NCI-H1930 (cell line): ENCODE measurements around the gene EPHB1.

Experiments
- DNase-seq, 2 experiments: peaks; one replicate each; lab custom pipeline; 2025; lab: John Stamatoyannopoulos, UW

The EPHB1 gene

DNA sequence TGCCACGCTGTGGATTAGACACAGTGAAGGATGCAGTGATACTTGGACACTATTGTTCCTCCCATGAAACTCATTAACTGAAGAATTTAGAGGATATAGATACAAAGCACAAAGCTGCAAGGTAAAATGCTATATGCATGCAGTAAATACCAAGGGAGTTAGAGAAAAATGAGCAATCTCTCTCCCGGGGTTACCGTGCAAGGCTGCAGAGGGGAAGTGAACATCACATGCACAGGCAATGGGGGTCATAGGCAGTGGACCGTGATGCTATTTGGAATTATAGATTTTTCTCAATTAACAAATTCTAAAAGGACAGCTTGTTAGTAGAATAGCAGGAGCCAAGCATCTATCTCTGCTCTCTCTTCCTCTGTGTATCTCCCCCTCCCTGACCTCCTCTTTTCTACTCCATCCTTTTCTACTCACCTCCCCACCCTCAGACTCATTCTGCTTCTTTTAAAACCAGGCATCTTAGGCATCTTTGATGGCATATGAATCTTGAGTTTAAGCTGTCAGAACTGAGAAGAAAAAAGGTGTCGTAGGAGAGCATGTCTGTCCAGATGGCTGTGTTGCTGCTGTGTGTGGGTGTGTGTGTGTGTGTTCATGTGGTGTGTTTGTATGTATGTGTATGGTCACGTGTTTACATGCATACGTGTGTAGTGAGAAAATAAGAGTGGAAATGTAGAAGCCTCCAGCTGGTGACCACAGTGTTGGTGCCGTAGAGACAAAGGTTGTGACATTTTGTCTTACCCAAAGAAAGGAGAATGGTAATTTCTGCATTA lies 339.0 kb downstream of the EPHB1 start:
- no peak for DNase-seq

DNA sequence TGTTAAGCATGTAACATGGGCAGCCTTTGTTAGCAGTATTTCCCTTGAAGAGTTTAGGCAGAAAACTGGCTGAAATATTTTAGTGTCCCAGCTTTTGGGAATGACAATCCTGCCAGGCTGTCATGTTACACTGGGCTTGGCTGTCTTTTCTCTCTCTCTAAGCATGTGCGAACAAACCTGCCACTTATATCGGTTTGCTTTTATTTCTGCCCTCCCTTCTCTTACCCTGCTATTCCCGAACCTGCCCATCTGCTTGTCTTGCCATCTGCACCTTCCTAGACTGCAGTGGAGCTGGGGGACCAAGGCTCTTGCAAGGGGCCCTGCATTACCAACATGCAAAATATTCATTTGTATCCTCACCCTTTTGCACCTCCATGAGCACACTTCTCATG lies 339.6 kb downstream of the EPHB1 start:
- no peak for DNase-seq

DNA sequence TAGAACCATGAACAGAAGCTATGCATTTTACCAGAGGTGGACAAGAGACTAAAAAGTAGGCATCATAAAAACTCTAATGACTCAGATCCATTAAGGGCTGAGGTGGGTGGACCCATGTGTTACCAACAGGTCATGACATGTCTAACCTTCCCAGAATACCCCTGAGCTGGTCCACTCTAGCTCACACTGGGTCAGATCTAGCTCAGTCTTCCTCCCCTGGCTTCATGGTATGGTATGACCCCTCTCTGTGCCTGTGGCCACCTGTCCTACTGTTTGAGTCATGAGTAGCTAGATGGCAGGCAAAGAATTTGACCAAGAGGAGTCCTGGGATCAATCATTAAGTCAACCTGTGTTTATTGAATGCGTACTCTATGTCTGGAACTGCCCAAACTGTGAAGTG lies 340.4 kb downstream of the EPHB1 start:
- DNase-seq = no peak

DNA sequence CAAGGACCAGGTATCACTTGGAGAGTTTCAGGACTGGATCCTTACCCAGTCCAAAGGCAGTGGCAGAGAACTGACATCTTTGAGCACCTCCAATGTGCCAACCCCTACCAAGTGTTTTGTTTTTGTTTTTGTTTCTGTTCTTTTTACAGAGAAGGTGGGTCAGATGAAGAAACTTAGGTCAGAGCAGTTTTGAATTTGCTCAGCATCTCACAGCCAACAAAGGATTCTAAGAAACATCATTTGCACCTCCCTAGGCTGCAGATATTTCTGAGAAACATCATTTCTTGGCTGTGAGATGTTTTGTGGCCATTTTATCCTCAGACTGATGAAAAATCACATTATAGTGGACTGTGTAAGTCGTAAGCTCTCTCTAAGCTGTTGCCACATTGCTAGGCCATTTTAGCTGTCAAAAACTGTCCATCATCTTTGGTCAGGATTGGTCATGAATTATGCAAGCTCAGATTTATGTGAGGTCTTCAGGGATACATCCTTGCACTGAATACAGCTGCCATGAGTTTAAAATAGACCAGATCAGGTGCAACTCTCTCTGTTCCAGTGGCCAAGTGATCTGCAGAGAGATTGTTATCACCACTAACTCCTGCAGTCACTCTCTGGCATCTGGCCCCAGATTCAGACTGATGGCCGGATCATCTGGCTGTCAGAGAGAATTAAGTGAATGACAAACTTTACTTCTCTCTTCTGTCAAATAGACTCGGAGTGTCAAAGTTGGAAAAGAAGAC lies 341.5 kb downstream of the EPHB1 start:
- no peak for DNase-seq

DNA sequence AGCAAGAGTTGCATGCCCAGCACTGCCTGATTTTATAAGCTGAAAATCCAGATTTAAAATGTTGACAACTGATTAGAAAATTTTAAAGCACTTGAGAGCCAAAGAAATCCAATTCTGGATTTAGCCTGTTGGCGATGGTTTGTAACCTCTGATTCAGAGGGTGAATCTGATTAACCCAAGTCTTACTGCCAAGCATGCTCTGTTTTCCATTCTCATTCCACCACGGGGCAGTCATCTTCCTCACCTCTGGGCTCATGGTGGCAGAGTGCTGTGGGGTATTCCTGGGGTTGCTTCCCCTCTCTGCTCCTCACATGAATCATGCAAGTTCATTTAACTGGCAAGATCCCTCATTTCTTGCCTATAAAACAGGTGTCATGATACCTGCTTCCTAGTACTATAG lies 342.2 kb downstream of the EPHB1 start:
- DNase-seq = no peak

DNA sequence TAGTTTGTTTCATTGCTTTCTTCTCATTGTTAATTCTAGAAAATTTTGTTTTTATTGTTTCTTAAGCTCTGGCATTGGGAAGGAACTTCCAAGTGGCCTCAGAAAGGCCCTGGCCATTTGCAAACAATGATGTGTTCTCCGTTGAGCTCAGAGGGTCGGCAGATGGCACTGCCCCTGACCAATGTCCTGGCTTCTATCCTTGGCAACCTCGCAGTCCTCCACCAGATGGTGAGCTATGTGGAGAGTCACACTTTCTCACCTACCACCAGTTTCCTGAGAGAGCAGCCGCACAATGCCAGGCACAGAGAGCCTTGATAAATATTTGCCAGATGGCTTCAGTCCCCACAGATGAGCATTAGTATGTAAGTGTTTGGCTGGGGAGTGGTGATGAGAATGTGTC lies 343.7 kb downstream of the EPHB1 start:
- no peak for DNase-seq

DNA sequence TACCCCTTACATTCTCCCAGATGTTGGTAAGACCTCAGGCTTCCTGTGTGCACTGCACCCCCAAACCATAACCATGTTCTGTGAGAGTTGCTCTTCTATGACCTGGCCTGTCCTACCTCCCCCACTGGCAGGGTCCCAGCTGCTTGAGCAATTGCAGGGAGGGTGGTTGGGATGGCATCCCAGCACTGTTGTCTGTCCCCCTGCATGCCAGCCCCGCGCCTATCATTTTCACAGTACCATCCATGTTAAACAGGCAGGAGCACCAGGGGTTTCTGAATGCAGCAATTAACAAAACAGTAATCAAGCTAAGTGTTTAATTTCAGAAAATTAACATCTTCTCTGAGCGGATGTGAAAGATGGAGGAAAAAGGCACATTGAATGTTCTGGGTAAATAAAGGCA lies 345.5 kb downstream of the EPHB1 start:
- no peak for DNase-seq

DNA sequence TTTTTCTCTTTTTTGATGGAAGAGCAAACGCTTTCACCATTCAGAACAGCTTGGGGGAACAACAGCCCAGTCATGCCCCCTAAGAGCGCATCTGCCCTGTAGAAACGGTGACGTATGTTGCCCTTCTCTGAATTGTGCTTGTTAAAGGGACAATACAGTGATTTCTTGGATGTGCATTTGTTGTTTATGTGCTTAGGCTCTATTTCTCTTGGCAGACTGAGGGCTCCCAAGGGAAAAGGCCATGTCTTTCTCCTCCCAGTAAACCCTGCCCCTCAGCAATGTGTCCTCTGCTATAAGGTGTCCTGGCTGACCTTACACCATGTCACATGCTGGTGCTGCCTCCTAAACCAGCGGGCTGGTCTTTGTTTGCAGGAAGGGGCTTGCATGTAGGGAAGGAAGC lies 346.1 kb downstream of the EPHB1 start:
- no peak for DNase-seq

DNA sequence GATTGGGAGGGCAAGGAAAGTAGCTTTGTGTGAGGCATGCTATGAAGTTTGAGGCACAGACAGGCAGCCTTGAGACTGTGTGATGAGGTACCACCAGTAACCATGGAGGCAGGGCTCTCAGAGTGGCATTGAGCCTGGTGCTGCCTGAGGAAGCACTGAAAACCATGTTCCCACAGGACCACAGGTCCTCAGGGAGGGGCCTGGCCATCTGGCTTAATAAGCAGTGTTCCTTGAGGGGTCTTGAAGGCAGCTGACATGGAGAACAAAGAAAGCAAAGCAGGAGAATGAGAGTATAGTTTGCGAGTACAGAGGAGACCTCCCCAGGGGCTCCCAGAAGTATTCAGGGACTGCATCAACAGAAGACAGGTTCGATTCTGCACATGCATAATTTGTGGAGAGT lies 346.6 kb downstream of the EPHB1 start:
- DNase-seq = no peak

DNA sequence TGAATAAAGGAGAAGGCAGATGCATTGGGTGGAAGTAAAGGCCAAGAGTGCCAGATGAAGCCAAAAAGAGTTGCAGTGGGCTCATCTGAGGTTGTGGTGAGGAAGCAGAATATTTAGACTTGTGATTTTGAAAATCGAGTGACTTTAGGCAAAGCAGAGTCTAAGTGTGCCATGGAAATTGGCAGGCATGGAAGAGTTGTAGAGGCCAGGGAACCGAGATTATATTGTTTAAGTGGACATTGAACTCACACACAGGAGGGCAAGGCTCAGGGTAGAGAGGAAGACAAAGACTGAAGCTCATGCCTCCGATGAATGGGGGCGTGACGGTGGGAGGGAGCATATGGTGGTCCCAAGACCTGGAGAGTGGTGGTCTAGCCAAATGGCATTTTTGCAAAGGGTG lies 347.5 kb downstream of the EPHB1 start:
- DNase-seq = no peak

DNA sequence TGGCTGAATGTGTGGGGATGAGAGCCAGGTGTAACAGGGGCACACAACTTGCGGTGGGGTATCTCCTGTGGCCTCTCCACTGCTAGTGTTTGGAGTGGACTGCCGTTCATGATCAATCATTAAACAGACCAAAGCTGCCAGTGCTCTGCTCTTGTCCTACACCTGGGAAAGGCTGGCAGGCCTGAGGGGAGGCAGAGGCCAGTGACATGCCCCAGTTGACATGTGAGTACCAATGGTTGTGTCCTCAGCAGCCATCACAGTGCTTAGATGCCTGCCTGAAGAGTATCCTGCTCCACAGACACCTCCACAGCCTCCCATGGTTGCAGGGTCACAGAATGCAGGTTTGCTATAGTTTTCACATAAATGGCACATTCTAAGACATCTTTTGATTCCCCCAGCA lies 348.4 kb downstream of the EPHB1 start:
- DNase-seq = no peak

DNA sequence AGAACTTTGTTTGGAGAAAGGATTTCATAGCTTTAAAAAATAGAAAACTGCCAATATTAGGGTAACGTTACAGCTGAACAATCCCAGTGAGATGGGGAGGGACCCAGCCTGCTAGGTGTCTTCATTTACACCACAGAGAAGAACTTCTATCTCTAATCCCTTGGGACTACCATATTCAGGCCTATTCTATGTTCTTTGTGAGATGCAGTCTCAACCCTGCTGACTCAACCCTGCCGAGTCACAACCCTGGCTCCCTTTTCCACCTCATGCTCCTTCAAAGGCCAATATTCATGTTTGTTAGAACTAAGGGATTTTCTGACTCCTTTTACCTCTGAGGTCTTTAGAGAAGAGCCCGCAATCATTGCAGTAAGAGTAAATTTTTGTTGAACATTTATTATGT lies 350.5 kb downstream of the EPHB1 start:
- no peak for DNase-seq

DNA sequence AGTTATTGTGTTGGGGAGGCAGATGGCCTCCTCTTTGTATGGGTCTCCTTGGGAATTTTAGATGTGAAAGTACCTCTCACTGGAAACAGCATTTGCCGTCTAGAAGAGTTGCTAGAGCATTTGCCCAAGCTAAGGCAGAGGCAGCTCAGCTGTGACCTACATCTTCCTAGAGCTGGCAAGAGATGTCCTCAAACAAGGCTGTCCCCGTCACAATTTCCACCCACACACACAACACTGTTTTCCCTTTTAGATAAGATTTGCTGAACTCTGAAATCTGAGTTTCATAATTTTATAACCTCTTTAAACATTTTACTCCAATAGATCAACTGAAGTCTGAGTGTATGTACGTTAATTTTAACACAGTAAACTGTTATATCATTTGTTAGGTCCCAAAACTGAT lies 352.6 kb downstream of the EPHB1 start:
- no peak for DNase-seq

DNA sequence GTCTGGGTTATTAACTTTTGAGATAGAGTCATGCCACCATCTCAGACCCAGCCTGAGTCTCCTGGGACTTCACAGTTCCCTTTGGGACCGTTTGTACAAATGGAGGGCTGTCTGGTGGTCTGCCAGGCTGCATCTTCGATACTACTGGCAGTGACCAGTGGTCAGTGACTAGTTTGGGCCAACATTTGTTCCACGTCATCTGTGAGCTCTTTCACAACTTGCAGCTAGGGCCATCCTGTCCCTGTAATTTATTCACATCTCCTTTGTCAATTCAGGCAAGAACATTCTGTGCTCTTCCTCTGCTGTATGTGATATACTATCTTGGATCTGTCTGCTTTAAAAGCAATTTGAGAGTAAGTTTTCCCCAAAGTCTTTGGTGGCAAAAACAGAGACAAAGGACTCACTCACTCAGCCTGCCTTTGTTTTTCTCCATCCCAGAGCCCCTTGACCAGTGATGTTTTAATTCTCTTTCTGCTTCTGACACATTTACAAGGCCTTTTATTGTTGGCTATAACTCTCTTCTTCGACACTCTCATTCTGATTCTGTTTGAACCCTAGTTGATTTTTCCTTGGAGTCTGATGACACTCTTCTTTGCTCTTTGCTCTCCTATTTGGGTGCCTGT lies 353.4 kb downstream of the EPHB1 start:
- DNase-seq = no peak

DNA sequence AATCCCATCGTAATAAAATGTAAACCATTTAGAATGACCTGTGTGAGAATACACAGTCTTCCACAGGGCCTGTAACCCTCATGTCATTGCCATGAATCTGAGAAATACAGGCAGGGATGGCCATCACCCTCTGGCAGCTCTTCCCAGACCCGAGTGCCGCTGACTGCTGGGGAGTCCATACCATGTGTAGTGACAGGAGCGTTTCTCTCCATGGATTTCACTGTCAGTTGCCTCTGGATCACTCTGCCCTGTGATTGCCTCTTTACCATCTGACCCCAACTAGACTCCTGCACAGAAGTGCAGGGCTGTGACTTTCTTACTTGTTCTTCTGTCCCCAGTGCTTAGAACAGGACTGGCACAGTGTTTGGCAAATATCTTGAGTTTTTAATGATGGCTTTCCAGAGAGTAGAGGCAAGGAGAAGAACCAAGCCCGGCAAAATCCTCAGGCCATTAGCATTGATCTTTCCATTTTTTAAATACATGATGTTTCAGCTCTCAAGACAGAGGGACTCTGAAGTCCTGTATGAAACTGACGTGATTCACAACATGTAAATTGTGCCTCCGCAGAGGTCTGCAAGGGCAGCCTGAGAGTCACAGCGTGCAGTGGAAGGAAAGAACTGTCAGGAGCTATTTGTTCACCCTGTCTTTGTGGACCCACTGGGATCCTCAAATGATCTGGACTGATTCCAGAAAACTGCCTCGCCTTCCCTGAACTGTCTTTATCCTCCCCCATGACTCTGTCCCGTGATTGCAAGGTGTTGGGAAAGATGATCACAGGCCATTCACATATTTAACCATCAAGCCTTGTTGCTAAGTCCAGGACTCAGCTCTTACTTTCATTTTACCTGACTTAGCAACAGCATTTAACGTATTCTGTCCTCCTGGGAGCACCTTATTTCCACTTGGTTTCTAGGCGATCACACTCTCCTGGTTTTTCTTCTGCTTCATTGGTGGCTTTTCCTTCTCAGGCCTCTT lies 354.9 kb downstream of the EPHB1 start:
- no peak for DNase-seq

DNA sequence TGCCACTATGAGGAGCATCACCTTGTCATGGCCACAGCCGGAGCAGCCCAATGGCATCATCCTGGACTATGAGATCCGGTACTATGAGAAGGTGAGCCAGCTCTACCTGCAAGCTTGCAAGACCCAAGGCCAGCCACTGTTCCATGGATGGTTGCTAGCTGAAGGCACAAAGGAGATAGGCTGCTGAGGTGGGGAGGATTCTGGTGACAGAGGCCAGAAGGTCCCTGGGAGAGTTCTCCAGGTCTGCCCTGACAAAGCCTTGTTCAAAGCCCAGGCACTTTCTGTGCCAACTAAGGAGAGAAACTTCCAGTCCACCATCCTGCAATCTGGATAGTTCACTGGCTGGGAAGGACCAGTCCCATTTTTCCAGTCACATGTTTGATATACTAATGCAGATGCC lies 359.1 kb downstream of the EPHB1 start:
- no peak for DNase-seq

DNA sequence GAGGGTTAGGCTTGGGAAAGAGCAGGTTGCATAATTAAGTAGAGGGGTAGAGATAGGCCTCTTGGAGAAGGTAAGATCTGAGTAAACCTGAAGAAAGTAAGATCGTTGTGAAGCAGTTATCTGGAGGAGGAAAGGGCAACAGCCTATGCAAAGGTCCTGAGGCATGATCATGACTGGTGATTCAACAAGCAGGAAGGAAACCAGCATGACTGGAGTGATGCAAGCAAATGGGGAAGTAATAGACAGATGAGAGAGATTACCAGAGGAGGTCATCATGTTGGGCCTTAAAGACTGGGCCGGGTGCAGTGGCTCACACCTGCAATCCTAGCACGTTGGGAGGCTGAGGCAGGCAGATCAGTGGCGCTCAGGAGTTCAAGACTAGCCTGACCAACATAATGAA lies 360.2 kb downstream of the EPHB1 start:
- DNase-seq = no peak

DNA sequence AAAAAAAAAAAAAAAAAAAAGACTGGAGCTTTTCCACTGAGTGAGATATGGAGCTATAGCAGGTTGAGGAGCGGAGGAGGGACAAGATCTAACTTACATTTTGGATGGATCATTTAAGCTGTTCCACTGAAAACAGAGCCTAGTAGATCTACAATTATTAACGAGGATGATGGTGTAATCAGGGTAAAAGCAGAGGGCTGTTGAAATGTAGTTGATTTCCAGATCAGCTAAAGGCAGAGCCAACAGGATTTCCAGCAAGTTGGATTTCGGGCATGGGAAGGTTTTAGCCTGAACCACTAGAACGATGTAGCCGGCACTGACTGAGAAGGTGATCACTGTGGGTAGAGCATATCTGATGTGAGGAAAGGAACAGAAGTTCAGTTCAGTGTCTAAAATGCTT lies 360.7 kb downstream of the EPHB1 start:
- no peak for DNase-seq

DNA sequence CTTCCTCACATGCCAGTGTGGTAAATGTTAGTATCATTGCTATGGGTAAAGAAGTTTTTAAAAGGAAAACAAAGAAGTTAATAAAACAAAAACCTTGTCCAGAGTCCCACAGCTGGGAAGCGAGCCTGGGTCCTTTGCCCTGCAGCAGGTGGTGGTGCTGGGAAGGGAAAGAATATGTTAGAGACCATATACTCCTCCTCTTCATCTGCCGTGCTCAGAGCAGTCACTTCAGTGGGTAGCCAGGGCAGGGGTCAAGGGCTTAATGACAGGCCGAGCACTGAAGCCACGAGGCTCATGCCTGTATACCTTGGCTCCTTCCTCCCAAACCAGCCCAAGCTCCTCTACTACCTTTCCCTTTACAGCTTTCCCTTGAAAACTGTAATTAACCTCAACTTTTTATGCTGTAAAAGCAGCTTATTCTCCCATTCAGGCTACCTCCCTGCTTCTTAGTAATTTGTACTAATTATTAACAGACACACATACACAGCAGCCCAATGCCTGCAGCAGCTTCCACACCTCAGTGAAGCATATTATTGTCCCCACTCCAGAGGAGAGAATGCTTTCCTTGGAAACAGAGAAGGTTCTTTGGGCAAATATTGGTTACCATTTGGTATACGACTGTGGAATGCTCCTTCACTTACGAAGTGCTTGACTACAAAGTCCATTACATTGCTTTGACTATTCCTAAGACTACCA lies 362.1 kb downstream of the EPHB1 start:
- no peak for DNase-seq

DNA sequence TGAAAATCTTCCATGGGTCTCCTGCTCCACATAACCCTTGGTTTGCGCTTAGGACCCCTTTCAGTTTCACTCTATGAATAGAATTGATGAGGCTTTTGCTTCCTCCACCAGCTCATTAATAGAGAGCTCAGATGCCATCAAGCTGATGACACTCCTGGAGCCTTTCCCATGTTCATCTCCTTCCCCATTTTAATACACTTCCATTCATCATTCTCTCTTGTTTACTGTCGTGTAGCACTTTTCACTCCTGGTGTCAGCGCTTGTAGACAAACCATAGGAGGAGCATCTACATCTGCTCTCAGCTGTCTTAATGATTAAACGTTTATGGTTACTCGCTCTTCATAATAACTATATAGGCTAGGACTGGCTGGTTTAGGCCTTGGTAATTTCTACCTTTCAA lies 363.5 kb downstream of the EPHB1 start:
- no peak for DNase-seq

DNA sequence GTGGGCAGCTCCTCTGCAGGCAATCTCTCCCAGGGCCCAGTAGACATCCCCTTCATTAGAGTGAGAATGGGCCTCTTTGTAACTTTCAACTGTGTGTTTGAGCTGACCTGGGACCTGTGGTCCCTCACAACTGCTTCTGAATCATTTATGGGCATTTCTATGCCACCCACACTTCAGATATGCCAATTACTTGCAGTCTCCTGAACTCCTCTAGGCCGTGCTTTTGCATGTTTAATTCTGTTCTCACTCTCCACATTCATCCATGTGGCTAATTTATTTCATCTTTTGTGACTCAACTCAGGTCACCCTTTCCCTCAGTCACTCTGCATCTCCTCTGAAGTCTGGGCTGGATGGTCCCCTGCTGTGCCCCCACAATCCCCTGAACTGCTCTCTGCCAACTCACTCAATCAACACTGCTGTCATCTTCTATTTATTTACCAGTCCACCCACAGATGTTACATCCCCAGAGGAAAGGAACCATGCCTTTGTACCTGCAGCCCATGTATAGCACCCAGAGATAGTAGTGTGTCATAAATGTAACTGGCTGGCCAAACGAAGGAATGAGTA lies 364.7 kb downstream of the EPHB1 start:
- no peak for DNase-seq
